ENCODE data around the gene RANBP3.

The RANBP3 gene

DNA sequence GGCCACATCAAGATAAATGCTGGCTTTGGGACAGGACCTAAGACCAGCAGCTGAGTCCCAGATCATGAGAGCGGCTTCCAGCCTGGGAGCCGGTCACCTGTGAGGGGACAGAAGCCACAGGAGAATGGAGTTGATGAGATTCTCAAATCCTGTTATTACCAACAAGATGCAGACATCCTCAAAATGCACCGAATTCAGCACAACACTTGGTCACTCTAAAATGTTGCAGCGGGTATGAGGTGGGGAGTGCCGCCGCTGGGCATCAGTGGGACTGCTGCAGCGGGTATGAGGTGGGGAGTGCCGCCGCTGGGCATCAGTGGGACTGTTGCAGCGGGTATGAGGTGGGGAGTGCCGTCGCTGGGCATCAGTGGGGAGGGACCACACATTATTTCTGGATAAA is 21.2 kb downstream of the RANBP3 start:
- Histone ChIP-seq H3K9me3 (no peaks in the 10 kb centered on the region), H3K4me3 (ENCODE audit: low read depth in 1 of 2, low read length in 1 of 2) (no peak overlapping the region), H3K27me3 (no peaks in the 10 kb centered on the region), H3K36me3 (peaks cover 15% of the 10 kb centered on the region), H3K4me1 (ENCODE audit: control insufficient read depth in 1 of 2, insufficient read depth in 1 of 2, low read depth in 1 of 2, low read length in 1 of 2) (peaks cover 19 to 29% of the 10 kb centered on the region in 2 experiments), H3K27ac (no peak overlapping the region)
- TF ChIP-seq, protein P1, sequence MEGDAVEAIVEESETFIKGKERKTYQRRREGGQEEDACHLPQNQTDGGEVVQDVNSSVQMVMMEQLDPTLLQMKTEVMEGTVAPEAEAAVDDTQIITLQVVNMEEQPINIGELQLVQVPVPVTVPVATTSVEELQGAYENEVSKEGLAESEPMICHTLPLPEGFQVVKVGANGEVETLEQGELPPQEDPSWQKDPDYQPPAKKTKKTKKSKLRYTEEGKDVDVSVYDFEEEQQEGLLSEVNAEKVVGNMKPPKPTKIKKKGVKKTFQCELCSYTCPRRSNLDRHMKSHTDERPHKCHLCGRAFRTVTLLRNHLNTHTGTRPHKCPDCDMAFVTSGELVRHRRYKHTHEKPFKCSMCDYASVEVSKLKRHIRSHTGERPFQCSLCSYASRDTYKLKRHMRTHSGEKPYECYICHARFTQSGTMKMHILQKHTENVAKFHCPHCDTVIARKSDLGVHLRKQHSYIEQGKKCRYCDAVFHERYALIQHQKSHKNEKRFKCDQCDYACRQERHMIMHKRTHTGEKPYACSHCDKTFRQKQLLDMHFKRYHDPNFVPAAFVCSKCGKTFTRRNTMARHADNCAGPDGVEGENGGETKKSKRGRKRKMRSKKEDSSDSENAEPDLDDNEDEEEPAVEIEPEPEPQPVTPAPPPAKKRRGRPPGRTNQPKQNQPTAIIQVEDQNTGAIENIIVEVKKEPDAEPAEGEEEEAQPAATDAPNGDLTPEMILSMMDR (IDR thresholded peaks at IDR 0.05): no peak

- Histone ChIP-seq H3K4me3 (ENCODE audit: low read depth in 1 of 2, low read length in 1 of 2) (no peak overlapping the region), H3K27me3 (no peaks in the 10 kb centered on the region), H3K27ac (no peak overlapping the region), H3K36me3 (peaks cover 15% of the 10 kb centered on the region), H3K4me1 (ENCODE audit: control insufficient read depth in 1 of 2, insufficient read depth in 1 of 2, low read depth in 1 of 2, low read length in 1 of 2) (peaks cover 21 to 29% of the 10 kb centered on the region in 2 experiments), H3K9me3 (no peaks in the 10 kb centered on the region)
- TF ChIP-seq, protein P1 (IDR thresholded peaks at IDR 0.05): no peak
Observed at GRCh38 chr19:5956323-5956722, 21.6 kb downstream of the RANBP3 start.

DNA sequence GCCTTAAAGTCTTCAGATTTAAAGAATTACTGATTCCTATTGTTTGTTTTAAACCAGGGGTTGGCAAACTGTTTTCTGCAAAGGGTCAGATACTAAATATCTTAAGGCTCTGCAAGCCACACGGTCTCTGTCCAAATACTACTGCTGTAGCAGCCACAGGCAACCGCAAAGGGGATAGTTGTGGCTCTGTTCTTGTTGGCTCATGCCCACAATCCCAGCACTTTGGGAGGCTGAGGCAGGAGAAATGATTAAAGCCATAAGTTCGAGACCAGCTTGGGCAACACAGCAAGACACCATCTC is 22.4 kb downstream of the RANBP3 start:
- H3K4me3 ChIP-seq (ENCODE audit: low read depth in 1 of 2, low read length in 1 of 2): no peak overlapping the region
- H3K4me1 ChIP-seq (ENCODE audit: control insufficient read depth in 1 of 2, insufficient read depth in 1 of 2, low read depth in 1 of 2, low read length in 1 of 2): peaks cover 25 to 33% of the 10 kb centered on the region in 2 experiments
- no peaks in the 10 kb centered on the region for H3K9me3 ChIP-seq
- H3K27ac ChIP-seq: no peak overlapping the region
- peaks cover 15% of the 10 kb centered on the region for H3K36me3 ChIP-seq
- H3K27me3 ChIP-seq: no peaks in the 10 kb centered on the region
- TF ChIP-seq, protein P1 (IDR thresholded peaks at IDR 0.05): no peak

DNA sequence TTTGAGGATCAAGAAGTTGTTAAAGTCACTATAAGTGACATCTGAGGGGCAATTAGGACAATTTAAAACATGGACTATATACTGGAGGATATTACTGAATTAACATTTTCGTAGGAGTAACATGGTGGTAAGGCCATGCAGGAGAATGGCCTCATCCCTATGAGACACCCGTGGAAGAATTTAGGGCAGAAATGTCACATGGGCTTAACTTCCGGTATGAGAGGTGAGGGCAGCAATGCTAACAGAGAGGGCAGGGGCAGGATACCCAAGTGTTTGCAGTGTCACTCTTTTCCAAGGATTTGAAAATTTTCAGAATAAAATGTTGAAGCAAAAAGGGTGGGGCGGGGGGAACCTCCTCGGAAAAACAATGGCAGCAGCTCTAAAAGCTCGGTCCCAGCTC is 23.6 kb downstream of the RANBP3 start:
- Histone ChIP-seq H3K27ac (peak overlapping the region; percentile 55), H3K4me3 (ENCODE audit: low read depth in 1 of 2, low read length in 1 of 2) (no peak overlapping the region), H3K9me3 (no peaks in the 10 kb centered on the region), H3K36me3 (peaks cover 26% of the 10 kb centered on the region), H3K4me1 (ENCODE audit: control insufficient read depth in 1 of 2, insufficient read depth in 1 of 2, low read depth in 1 of 2, low read length in 1 of 2) (peaks cover 25 to 33% of the 10 kb centered on the region in 2 experiments), H3K27me3 (no peaks in the 10 kb centered on the region)
- TF ChIP-seq, protein P1 (IDR thresholded peaks at IDR 0.05): no peak

DNA sequence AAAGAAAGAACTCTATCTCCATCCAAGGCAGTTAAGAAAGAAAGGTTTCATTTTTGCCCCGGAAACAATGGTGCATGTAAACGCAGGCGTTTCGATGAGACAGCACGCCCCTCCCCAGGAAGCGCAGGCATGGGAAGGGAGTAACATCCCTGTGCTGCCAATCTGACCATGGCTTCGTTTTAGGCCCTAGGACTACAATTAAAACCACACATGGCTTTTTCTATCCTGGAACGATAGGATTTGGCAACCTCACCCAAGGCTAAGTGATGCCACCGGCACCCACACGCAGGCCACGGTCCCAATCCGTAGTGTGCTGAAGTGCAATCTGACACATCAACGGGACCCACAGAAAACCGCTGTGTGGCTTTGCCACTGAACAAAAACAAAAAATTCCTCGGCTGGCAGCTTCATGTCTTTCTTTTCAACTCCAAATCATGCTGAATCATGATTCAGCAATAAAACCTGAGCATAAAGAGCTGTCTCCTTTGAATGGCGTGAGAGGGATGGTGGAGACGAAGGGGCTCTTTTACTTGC is 24.2 kb downstream of the RANBP3 start:
- Histone ChIP-seq H3K27me3 (no peaks in the 10 kb centered on the region), H3K4me1 (ENCODE audit: control insufficient read depth in 1 of 2, insufficient read depth in 1 of 2, low read depth in 1 of 2, low read length in 1 of 2) (peaks cover 25 to 33% of the 10 kb centered on the region in 2 experiments), H3K4me3 (ENCODE audit: low read depth in 1 of 2, low read length in 1 of 2) (no peak overlapping the region), H3K27ac (peak overlapping the region; percentile 55), H3K9me3 (no peaks in the 10 kb centered on the region), H3K36me3 (peaks cover 24% of the 10 kb centered on the region)
- TF ChIP-seq, protein P1 (IDR thresholded peaks at IDR 0.05): no peak
